NCI-H2196 treated with DMSO at 0.1 percent for 48 hours (cell line): ENCODE measurements around the gene VNN1.

ENCODE experiments used
- DNase-seq: peaks from one replicate; lab custom pipeline; 2025; ENCODE audit not compliant: unreplicated experiment; lab: John Stamatoyannopoulos, UW

Gene VNN1, protein sequence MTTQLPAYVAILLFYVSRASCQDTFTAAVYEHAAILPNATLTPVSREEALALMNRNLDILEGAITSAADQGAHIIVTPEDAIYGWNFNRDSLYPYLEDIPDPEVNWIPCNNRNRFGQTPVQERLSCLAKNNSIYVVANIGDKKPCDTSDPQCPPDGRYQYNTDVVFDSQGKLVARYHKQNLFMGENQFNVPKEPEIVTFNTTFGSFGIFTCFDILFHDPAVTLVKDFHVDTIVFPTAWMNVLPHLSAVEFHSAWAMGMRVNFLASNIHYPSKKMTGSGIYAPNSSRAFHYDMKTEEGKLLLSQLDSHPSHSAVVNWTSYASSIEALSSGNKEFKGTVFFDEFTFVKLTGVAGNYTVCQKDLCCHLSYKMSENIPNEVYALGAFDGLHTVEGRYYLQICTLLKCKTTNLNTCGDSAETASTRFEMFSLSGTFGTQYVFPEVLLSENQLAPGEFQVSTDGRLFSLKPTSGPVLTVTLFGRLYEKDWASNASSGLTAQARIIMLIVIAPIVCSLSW

DNA sequence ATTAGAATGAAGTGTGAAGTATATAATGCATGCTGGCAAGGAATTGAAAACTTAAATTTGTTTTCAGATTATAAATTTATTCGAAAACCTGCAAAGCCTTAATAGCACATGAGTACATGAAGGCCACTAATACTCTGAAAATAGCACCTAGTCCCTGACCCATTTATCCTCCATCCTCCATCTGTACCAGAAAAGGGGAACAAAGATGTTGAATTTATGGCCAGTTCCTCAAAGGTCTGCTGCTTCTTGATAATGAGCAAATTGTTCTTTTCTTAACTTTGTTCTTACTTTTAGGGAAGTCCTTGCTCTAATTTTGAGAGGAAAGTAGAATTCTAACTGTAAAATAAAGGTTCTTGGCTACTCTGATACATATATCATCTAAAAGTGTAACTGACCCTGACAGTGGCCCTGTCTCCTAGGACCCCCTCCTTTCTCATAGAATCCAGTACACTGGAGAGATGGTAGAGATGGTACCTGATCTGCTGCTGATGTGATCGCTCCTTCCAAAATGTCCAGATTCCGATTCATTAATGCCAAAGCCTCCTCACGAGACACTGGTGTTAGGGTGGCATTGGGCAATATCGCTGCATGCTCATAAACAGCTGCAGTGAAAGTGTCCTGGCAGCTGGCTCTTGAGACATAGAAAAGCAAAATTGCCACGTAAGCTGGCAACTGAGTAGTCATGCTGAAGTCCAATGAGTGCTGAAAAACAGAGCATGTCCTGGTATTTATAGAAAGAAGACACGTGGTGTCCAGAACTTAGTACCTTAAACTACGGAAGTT is at the start of gene VNN1:
Gene VNN1 (minus strand): TSS at position 704 of the 783 bp plus-strand sequence. CDS start 20 bp downstream, at position 684.
- no peak for DNase-seq

DNA sequence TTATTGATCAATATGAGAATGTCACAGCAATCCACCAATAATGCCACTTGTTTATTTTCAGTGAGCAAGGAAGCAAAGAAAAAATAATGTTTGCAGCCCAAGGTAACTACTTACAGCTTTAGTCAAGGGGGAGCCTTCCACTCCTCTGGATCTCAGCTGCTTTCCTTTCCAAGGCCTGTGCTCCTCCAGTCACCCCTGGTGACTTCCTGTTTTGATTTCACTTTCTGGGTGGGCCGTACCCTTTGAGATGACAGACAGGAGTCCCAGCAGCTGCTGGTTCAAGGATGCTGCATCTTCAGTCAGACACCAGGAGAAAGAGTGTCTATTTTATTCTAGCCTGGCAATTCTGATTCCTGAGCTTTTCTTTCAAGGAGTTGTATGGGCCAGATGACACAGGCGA is 49.4 kb upstream of the VNN1 start:
- no peak for DNase-seq

- DNase-seq, result no peak
These were observed 46.4 kb upstream of the VNN1 start for GRCh38 chr6:132760256-132760655.

DNA sequence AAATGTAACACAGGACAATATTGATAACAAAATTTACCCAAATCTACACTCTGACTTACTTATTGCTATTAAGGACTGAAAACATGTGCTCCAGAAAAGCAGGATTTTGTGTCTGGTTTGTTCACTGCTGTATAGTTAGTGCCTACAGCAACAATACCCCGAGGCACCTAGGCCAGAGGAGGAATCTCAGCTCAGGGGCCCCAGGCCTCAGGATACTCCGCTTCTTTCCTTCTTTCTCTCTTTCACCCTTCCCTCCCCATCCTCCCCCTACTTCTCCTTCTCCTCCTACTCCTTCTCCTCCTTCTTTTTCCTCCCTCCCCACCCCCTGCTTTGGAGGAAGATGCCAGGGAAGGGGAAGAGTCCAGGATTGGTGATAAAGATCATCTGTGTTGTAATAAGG is 44.8 kb upstream of the VNN1 start:
- DNase-seq, result no peak

GRCh38 chr6:132752255-132752654 is 38.4 kb upstream of the VNN1 start:
- DNase-seq, result no peak

- no peak for DNase-seq
These were observed 38.0 kb upstream of the VNN1 start for GRCh38 chr6:132751828-132752227.

DNA sequence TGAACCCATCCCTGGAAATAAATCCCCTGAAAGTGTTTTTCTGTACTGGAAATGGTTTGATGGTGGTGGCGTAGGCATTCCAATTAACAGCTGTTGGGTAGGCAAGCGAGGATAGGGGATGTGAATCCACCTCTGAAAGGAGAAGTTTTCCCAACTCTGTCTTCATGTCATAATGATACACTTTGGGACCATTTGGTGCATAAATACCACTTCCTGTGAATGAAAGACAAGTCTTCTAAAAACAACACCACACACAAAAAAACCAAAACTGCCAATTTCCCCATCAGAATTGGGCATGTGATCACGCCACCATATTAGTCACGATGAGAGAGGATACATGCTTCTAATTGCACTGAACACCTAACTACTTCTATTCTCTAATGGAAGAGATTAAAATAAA is 37.5 kb upstream of the VNN1 start:
- DNase-seq, result no peak

GRCh38 chr6:132750455-132751248 is 36.8 kb upstream of the VNN1 start:
- DNase-seq, result no peak

DNA sequence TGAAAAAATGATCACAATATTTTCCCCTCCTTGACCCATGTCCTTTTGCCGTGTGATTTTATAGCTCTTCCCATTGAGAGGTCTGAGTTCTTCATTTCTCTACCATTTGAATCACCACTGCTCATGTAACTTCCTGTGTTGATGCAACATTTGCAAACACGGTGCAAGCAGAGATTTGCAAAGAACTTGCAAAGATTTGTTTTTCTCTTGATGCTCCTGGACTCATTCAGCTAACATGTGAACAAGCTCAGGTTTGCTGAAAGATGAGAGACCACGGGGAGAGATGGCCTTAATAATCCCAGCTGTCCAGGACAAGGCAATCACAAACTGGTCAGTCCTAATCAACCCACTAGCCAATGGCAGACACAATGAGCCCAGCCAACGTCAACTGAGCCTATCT is 35.3 kb upstream of the VNN1 start:
- no peak for DNase-seq

GRCh38 chr6:132748446-132748845 is 34.6 kb upstream of the VNN1 start:
- DNase-seq, result no peak

DNA sequence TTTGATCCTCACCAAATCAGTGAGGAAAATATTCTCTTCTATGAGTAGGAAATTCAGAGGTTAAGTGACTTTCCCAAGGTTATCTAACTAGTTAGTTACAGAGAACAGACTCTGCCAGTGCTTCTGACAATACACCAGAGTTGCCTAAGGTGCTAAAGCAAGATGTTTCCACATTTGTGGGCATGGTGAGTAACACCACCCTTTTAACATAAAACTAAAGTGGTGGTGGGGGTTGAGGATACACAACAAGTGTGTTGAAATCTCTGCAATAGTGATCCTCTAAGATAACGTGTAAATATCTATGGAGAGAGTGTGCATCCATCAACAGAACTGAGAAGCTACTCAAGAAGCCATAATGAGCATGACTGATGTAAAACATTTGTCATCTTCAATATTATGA is 32.2 kb upstream of the VNN1 start:
- DNase-seq, result no peak

DNA sequence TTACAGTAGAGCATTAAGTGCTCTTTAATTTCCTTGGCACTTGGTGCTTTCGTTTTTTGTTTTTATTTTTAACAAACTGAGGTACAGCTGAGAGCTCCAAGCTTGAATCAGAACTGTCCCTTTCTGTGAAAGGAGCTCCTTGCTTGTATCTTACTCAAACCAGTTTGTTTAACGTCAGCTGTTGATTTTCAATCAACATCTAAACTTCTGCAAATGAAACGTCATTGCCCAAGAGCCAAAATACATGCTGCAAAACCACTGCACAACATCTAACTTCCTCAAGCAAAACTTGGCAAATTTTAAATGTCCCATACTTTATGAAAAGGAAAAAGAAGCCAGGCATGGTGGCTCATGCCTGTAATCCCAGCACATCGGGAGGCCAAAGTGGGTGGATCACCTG is 28.6 kb upstream of the VNN1 start:
- DNase-seq, result no peak

DNA sequence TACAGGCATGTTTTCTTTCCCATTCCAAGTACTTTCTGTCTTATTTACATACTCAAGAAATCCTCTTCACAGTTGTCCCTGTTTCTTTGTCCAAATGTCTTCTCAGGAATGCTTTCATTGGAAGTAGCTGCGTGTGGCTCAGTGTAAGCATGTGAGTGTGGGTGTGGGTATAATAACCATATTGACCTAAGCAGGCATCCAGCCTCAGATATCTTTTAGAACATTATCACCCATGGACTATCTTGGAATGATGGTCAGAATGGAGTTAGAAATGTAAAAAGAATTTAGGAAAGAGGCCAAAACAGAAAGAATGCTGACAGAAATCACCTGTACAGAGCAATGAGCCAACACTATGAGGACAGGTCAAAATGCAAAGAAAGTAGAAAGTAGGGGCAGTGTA is 27.4 kb upstream of the VNN1 start:
- DNase-seq, result no peak

GRCh38 chr6:132736239-132736638 is 22.4 kb upstream of the VNN1 start:
- no peak for DNase-seq

GRCh38 chr6:132734694-132735236 is 20.9 kb upstream of the VNN1 start:
- DNase-seq, result no peak

DNA sequence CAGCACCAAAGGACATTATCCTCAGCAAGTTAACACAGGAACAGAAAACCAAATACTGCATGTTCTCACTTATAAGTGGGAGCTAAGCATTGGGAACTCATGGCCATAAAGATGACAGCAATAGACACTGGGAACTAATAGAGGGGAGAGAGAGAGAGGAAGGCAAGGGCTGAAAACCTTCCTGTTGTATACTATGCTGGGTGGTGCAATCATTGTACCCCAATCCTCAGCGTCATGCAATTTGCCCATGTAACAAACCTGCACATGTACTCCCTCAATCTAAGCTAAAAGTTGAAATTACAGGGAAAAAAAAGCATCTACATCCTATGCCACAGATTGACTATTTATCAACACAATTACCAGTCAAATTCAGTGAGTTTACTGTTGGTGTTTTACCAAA is 20.0 kb upstream of the VNN1 start:
- no peak for DNase-seq

DNA sequence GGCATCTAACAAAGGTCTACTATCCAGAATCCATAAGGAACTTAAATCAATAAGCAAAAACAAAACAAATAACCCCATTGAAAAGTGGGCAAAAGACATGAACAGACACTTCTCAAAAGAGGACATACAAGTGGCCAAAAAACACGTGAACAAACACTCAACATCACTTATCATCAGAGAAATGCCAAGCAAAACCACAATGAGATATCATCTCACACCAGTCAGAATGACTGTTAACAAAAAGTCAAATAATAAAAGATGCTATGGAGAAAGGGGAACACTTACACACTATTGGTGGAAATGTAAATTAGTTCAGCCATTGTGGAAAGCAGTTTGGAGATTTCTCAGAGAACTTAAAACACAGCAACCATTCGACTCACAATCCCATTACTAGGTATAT is 19.4 kb upstream of the VNN1 start:
- DNase-seq, result no peak

GRCh38 chr6:132731086-132731485 is 17.2 kb upstream of the VNN1 start:
- DNase-seq, result no peak

GRCh38 chr6:132730560-132730959 is 16.7 kb upstream of the VNN1 start:
- DNase-seq, result no peak

GRCh38 chr6:132728616-132729015 is 14.8 kb upstream of the VNN1 start:
- no peak for DNase-seq

DNA sequence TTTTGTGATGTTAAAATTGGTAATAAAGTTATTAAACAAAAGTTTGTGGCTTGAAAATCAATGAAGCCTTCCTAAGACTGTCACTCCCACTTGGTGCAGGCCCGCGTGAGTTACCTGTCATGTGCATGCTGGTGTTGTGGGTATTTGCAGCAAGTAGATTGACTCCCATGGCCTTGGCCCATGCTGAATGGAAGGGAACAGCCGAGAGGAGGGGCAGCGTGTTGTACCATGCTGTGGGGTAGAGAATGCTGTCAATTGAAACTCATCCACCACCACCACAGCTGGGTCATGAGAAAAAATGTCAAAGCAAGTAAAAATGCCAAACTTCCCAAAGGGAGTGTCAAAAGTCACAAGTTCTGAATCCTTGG is 12.7 kb upstream of the VNN1 start:
- no peak for DNase-seq
